Panc1 (cell line): ENCODE data around the gene SSBP3. TPM values are rescaled to one million over a fixed set of nuclear protein-coding genes. Genes with fewer than 3 reads are reported as not detected.

Experiments
- ATAC-seq: fragments of 200-7000 bp; cut with Tn5 transposase; 2 replicates; pipeline ENCODE4 v1.9.1; 2020; ENCODE audit warnings: mild to moderate bottlenecking, moderate library complexity
- BruUV-seq: library from RNA; stranded (reverse); fragments of 400-500 nt; replicated peaks from 2 replicates; lab custom pipeline; 2021; lab: Mats Ljungman, UMichigan
- CTCF ChIA-PET: fragments of 300-600 bp; sonication (Branson Sonifier 250); formaldehyde crosslinking; loops from one replicate; lab custom pipeline; 2022; ENCODE audit warnings: antibody characterized with exemption; lab: Charles Lee
- POLR2A ChIA-PET: fragments of 300-600 bp; sonication (Branson Sonifier 250); formaldehyde crosslinking; loops from one replicate; lab custom pipeline; 2022; ENCODE audit warnings: antibody characterized with exemption; lab: Charles Lee
- DNase-seq: peaks from one replicate; pipeline ENCODE4 v3.0.0-alpha.2; 2010; ENCODE audit warnings: low read depth, low spot score
- H3K27ac ChIP-seq: 2 replicates; pipeline ENCODE4 v1.5.1; 2011; ENCODE audit warnings: mild to moderate bottlenecking, low read length, inconsistent platforms
- H3K27me3 ChIP-seq: fragments of 200-500 bp; sonication (Bioruptor generic); 2 replicates; pipeline ENCODE4 v1.6.0; 2014; ENCODE audit warnings: low read length, inconsistent platforms; ENCODE audit not compliant: control insufficient read depth, insufficient read depth
- H3K36me3 ChIP-seq: fragments of 200-500 bp; sonication (Bioruptor generic); 2 replicates; pipeline ENCODE4 v1.5.1; 2014; ENCODE audit warnings: inconsistent platforms, mild to moderate bottlenecking, low read length, moderate library complexity; ENCODE audit not compliant: control insufficient read depth, insufficient read depth
- H3K4me1 ChIP-seq: 2 replicates; pipeline ENCODE4 v1.5.1; 2011; ENCODE audit warnings: inconsistent platforms, mild to moderate bottlenecking, low read length, moderate library complexity; ENCODE audit not compliant: control insufficient read depth, insufficient read depth
- H3K4me3 ChIP-seq, 2 experiments: 2 replicates each; pipeline ENCODE4 v1.5.1; 2011 to 2012; ENCODE audit warnings: low read depth in 2 of 2, low read length in 2 of 2, mild to moderate bottlenecking in 2 of 2, inconsistent platforms in 1 of 2, moderate library complexity in 1 of 2
- H3K9me3 ChIP-seq: fragments of 200-500 bp; sonication (Bioruptor generic); 2 replicates; pipeline ENCODE4 v1.5.1; 2014; ENCODE audit warnings: low read depth, mild to moderate bottlenecking, inconsistent platforms, low read length, moderate library complexity; ENCODE audit not compliant: control insufficient read depth, insufficient read depth
- POLR2AphosphoS5 ChIP-seq: IDR thresholded peaks from 2 replicates; pipeline ENCODE4 v1.6.1; 2012; ENCODE audit warnings: mild to moderate bottlenecking, low read depth, low read length, moderate library complexity
- REST ChIP-seq, 2 experiments: IDR thresholded peaks; 2 replicates each; pipeline ENCODE4 v1.6.1; 2011 to 2012; ENCODE audit warnings: low read depth in 2 of 2, control low read depth in 1 of 2, low read length in 1 of 2, mild to moderate bottlenecking in 1 of 2, moderate library complexity in 1 of 2; ENCODE audit not compliant: insufficient read depth in 1 of 2
- SIN3A ChIP-seq: IDR thresholded peaks from 2 replicates; pipeline ENCODE4 v1.6.1; 2012; ENCODE audit warnings: low read depth, mild to moderate bottlenecking, low read length, moderate library complexity, borderline replicate concordance; ENCODE audit not compliant: insufficient read depth
- TCF7L2 ChIP-seq: IDR thresholded peaks from 2 replicates; pipeline ENCODE4 v1.6.1; 2011; ENCODE audit warnings: mild to moderate bottlenecking, low read depth, low read length, inconsistent platforms
- in situ Hi-C: cut with HindIII; loops from 2 replicates; pipeline ENCODE4 v1.10.0; 2016; ENCODE audit warnings: low sequenced_read_pairs, low pct_unique_long_range_greater_than_20kb
- intact Hi-C: fragments of 100-400 bp; cut with micrococcal nuclease; formaldehyde crosslinking; loops from one replicate; pipeline ENCODE4 v1.10.0; 2022; ENCODE audit not compliant: unreplicated experiment
- total RNA-seq: library from RNA; stranded (reverse); gene quantifications from one replicate; pipeline ENCODE4 v1.2.1, GENCODE V29; 2021; ENCODE audit not compliant: unreplicated experiment
- TF ChIP-seq, protein P1 (sequence below): fragments of 450-650 bp; IDR thresholded peaks from 2 replicates; pipeline ENCODE4 v1.5.1; 2017; ENCODE audit warnings: mild to moderate bottlenecking

The SSBP3 gene
- total RNA-seq, 1 experiment from 2014 or later = 22.5 TPM

DNA sequence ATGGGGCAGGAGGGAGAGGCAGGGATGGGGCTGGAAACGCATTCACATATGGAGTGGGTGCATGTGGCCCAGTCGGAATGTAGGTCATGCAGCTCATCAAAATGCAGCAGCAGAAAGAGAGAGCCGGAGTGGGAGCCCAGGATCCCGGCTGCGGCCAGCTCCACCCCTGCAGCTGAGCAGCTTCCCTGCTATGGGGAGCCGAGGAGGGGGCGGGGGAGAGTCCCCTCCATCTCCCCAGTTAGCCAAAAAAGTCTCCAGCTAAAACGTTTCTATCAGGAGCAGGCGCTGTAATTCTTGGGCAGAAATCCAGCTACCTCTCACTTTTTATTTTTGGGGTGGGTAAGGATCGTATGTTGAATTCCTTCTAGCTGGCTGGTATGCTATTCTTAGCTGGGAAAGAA, 166.6 kb downstream of the SSBP3 start:
- Histone ChIP-seq H3K36me3 (no peaks in the 10 kb centered on the region), H3K4me1 (no peaks in the 10 kb centered on the region), H3K4me3 (no peak overlapping the region), H3K27ac (no peak overlapping the region), H3K27me3 (no peaks in the 10 kb centered on the region), H3K9me3 (no peaks in the 10 kb centered on the region)
- ATAC-seq (no peak), DNase-seq (no peak)
- CTCF ChIA-PET = no interaction called here
- in situ Hi-C loops = no loop called here
- POLR2A ChIA-PET = no interaction called here
- BruUV-seq = no TSS peak
- TF ChIP-seq TCF7L2 = no peak
- no peak for TF ChIP-seq SIN3A
- TF ChIP-seq, protein P1, sequence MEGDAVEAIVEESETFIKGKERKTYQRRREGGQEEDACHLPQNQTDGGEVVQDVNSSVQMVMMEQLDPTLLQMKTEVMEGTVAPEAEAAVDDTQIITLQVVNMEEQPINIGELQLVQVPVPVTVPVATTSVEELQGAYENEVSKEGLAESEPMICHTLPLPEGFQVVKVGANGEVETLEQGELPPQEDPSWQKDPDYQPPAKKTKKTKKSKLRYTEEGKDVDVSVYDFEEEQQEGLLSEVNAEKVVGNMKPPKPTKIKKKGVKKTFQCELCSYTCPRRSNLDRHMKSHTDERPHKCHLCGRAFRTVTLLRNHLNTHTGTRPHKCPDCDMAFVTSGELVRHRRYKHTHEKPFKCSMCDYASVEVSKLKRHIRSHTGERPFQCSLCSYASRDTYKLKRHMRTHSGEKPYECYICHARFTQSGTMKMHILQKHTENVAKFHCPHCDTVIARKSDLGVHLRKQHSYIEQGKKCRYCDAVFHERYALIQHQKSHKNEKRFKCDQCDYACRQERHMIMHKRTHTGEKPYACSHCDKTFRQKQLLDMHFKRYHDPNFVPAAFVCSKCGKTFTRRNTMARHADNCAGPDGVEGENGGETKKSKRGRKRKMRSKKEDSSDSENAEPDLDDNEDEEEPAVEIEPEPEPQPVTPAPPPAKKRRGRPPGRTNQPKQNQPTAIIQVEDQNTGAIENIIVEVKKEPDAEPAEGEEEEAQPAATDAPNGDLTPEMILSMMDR = no peak
- no peak for TF ChIP-seq POLR2AphosphoS5
- TF ChIP-seq REST (IDR thresholded peaks at IDR 0.05; ENCODE audit: insufficient read depth in 1 of 2, low read depth in 2 of 2, low read length in 1 of 2) = no peak
- intact Hi-C loops = no loop called here

GRCh38 chr1:54239035-54239383, 167.2 kb downstream of the SSBP3 start:
- Histone ChIP-seq H3K9me3 (no peaks in the 10 kb centered on the region), H3K36me3 (no peaks in the 10 kb centered on the region), H3K27me3 (no peaks in the 10 kb centered on the region), H3K4me1 (no peaks in the 10 kb centered on the region), H3K27ac (no peak overlapping the region), H3K4me3 (no peak overlapping the region)
- ATAC-seq = no peak
- BruUV-seq = no TSS peak
- no peak for DNase-seq
- in situ Hi-C loops (no loop called here), intact Hi-C loops (no loop called here)
- ChIA-PET CTCF (no interaction called here), POLR2A (no interaction called here)
- TF ChIP-seq POLR2AphosphoS5 = no peak

DNA sequence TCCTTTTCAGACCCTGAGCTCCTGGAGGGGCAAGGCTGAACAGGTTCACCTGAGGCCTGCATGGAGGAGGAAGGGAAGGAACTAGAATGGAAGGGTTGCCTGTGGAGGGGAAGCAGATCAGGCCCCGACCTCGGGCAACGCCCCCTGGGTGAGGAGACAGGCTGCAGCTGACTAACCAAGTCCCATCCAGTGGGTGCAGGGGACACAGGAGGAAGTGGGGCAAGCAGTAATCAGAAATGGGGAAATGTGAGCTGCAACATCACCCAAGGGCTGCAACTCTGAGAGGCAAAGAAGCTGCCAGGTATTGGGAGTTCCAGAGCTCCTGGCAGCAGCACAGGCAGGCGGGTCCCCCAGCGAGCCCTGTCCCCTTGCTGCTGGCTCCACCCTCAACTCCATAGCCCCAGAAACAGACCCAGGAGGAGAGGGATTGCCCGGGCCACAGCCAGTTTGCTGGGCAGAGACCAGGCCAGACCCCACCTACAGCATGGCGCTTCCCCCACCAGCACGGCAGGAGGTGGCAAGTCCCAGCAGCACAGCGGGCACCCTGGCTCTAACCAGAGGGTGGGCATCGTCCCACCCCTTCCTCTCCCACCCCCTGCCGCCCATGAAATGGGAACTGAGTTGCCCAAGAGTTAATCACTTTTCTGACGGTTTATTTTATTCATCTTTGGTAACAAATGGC, 167.7 kb downstream of the SSBP3 start:
- H3K27ac ChIP-seq = no peak overlapping the region
- TF ChIP-seq, protein P1 = no peak
- TF ChIP-seq TCF7L2 = no peak
- no peak for TF ChIP-seq REST (IDR thresholded peaks at IDR 0.05; ENCODE audit: insufficient read depth in 1 of 2, low read depth in 2 of 2, low read length in 1 of 2)
- TF ChIP-seq SIN3A = no peak
- no peak for TF ChIP-seq POLR2AphosphoS5
- no peaks in the 10 kb centered on the region for H3K36me3 ChIP-seq
- DNase-seq = no peak
- ChIA-PET POLR2A (no interaction called here), CTCF (no interaction called here)
- H3K27me3 ChIP-seq = no peaks in the 10 kb centered on the region
- no peaks in the 10 kb centered on the region for H3K9me3 ChIP-seq
- H3K4me1 ChIP-seq = no peaks in the 10 kb centered on the region
- no peak for ATAC-seq
- H3K4me3 ChIP-seq = no peak overlapping the region
- intact Hi-C loops (no loop called here), in situ Hi-C loops (no loop called here)
- no TSS peak for BruUV-seq
